B cell (primary cell): Measurements from ENCODE around the gene TMEM120B.

Source experiments
- EZH2 ChIP-seq: IDR thresholded peaks from 2 replicates; pipeline ENCODE4 v1.6.1; 2012; ENCODE audit warnings: borderline replicate concordance, low read depth, mild to moderate bottlenecking, moderate library complexity, low read length; ENCODE audit not compliant: insufficient read depth, poor library complexity, severe bottlenecking
- TF ChIP-seq, protein P1 (sequence below): fragments of 200-600 bp; IDR thresholded peaks from one replicate; pipeline ENCODE4 v1.8.0; 2022; ENCODE audit warnings: antibody characterized with exemption, mild to moderate bottlenecking

DNA sequence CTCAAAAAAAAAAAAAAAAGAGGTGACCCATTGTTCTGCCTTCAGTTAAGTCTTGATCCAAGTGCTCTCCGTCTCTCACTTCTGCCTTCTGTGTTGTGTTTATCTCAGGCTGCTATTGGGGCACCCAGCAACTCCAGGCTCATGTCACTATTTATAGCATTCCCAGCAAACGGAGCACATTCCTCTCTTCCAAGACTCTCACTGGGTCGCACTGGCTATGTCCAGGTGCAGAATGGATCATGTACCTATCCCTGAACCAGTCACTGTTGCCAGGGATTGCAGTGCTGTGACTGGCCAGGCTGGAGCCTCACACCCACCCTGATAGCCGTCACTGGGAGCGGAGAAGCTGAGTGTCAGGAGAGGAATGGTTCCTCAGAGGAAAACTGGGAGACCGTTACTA, 49.7 kb downstream of the TMEM120B start:
- TF ChIP-seq, protein P1, sequence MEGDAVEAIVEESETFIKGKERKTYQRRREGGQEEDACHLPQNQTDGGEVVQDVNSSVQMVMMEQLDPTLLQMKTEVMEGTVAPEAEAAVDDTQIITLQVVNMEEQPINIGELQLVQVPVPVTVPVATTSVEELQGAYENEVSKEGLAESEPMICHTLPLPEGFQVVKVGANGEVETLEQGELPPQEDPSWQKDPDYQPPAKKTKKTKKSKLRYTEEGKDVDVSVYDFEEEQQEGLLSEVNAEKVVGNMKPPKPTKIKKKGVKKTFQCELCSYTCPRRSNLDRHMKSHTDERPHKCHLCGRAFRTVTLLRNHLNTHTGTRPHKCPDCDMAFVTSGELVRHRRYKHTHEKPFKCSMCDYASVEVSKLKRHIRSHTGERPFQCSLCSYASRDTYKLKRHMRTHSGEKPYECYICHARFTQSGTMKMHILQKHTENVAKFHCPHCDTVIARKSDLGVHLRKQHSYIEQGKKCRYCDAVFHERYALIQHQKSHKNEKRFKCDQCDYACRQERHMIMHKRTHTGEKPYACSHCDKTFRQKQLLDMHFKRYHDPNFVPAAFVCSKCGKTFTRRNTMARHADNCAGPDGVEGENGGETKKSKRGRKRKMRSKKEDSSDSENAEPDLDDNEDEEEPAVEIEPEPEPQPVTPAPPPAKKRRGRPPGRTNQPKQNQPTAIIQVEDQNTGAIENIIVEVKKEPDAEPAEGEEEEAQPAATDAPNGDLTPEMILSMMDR, result no peak
- TF ChIP-seq EZH2, result no peak
